ENCODE results near the gene GBA2.

Gene GBA2

GRCh38 chr9:35753466-35753865 is 4.4 kb upstream of the GBA2 start:
- TF ChIP-seq, protein P1, sequence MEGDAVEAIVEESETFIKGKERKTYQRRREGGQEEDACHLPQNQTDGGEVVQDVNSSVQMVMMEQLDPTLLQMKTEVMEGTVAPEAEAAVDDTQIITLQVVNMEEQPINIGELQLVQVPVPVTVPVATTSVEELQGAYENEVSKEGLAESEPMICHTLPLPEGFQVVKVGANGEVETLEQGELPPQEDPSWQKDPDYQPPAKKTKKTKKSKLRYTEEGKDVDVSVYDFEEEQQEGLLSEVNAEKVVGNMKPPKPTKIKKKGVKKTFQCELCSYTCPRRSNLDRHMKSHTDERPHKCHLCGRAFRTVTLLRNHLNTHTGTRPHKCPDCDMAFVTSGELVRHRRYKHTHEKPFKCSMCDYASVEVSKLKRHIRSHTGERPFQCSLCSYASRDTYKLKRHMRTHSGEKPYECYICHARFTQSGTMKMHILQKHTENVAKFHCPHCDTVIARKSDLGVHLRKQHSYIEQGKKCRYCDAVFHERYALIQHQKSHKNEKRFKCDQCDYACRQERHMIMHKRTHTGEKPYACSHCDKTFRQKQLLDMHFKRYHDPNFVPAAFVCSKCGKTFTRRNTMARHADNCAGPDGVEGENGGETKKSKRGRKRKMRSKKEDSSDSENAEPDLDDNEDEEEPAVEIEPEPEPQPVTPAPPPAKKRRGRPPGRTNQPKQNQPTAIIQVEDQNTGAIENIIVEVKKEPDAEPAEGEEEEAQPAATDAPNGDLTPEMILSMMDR (IDR thresholded peaks at IDR 0.05; ENCODE audit: control insufficient read depth, extremely low read depth, insufficient read depth), result no peak
- DNase-seq (ENCODE audit: low read depth), result no peak
- H3K4me3 ChIP-seq (ENCODE audit: low read depth, low read length), result no peak overlapping the region

DNA sequence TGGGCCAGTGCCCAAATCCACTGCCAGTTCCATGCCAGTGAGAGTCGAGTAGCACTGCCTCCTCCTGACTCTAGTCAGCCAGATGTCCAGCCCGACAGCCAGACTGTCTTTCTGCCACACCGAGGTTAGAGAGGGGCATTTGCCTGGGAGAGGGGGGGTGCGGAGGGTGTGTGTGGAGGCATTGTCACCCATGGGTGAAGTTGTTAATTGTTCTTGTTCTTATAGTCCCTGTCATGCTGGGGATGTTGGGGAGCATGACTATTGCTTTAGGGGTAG is 1.2 kb upstream of the GBA2 start:
- H3K4me3 ChIP-seq (ENCODE audit: low read depth, low read length), result peak overlapping the region; percentile 79
- TF ChIP-seq, protein P1 (IDR thresholded peaks at IDR 0.05; ENCODE audit: control insufficient read depth, extremely low read depth, insufficient read depth), result no peak
- DNase-seq (ENCODE audit: low read depth), result no peak

GRCh38 chr9:35749515-35750255 is 657 bp upstream of the GBA2 start:
- H3K4me3 ChIP-seq (ENCODE audit: low read depth, low read length), result peak overlapping the region; percentile 79
- DNase-seq (ENCODE audit: low read depth), result no peak
- TF ChIP-seq, protein P1 (IDR thresholded peaks at IDR 0.05; ENCODE audit: control insufficient read depth, extremely low read depth, insufficient read depth), result peak; percentile 11; the same call in 1 of the 2 replicates

DNA sequence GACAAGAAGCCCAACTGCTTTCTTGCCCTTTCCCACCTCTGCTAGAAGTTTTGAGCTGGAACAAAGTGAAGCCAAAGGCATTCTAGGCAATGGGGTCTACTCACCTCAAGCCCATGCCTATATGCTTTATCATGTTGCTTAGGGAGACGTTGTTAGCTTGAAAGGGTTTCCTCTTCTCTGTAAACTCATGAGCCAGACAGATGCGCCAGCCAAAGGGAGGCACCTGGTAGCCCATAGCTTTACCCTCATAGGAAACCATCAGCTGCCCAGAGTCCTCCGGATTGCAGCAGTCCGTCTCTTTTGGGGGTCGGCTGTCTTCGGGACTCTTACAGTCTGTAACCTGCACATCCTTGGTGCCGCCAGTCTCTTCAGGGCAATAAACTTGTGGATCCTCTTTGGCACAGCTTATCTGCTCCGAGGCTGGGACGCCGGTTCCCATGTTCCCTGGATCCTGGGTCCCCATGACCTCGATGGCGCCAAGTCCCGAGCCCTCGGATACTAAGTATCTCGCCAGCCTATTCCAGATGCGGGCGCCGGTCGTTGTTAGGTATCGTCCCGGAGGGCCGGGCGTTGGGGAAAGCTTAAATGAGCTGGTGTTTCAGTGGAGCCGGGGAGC is 678 bp downstream of the GBA2 start:
- DNase-seq (ENCODE audit: low read depth), result no peak
- H3K4me3 ChIP-seq (ENCODE audit: low read depth, low read length), result peak overlapping the region; percentile 79
- TF ChIP-seq, protein P1 (IDR thresholded peaks at IDR 0.05; ENCODE audit: control insufficient read depth, extremely low read depth, insufficient read depth), result no peak

DNA sequence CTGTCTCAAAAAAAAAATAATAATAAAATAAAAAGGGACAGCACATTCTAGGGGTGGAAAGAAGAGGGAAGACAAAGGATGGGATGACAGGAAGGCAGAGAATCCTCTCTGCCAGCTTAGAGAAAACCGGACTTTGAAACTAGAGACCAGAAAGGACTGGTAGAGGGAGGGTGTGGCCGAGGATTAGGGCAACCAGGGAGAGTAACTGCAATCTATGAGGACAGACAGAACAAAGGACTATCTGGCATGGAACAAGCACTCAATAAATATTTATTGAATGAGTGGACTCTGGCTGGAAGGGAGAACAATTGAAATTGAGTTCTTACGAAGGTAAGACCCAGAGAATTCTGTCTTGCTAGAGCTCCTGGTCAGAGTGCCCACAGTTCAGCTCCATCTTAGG is 2.4 kb downstream of the GBA2 start:
- H3K4me3 ChIP-seq (ENCODE audit: low read depth, low read length), result peak overlapping the region; percentile 79
- TF ChIP-seq, protein P1 (IDR thresholded peaks at IDR 0.05; ENCODE audit: control insufficient read depth, extremely low read depth, insufficient read depth), result no peak
- no peak for DNase-seq (ENCODE audit: low read depth)

GRCh38 chr9:35745569-35745968 is 3.5 kb downstream of the GBA2 start:
- TF ChIP-seq, protein P1 (IDR thresholded peaks at IDR 0.05; ENCODE audit: control insufficient read depth, extremely low read depth, insufficient read depth), result no peak
- no peak for DNase-seq (ENCODE audit: low read depth)
- H3K4me3 ChIP-seq (ENCODE audit: low read depth, low read length), result no peak overlapping the region

All from LNCaP clone FGC (cell line).